ENCODE data around the gene TRAM2. TPM values are rescaled to one million over a fixed set of nuclear protein-coding genes. Genes with fewer than 3 reads are reported as not detected.
A peak's percentile ranks its signal among the peaks of the same experiment; 100 is the strongest.

Gene TRAM2
- total and polyA plus RNA-seq, 8 donors: 22.1 to 38.4 (median 27.4) TPM

- DNase-seq: no peak
- H3K27me3 ChIP-seq: no peaks in the 10 kb centered on the region
- ATAC-seq: peak; percentile 37
- intact Hi-C loops (cut with DNase I): no loop called here
- no peaks in the 10 kb centered on the region for H3K36me3 ChIP-seq
- peak overlapping the region; percentile 9 to 59 for H3K27ac ChIP-seq
- H3K4me3 ChIP-seq: no peak overlapping the region
- no peak for TF ChIP-seq CTCF (IDR thresholded peaks at IDR 0.05)
- no peaks in the 10 kb centered on the region for H3K9me3 ChIP-seq
- H3K4me1 ChIP-seq: peaks cover 18 to 22% of the 10 kb centered on the region in 2 donors
Observed at GRCh38 chr6:52522151-52522626, 54.7 kb downstream of the TRAM2 start.

- no peak for TF ChIP-seq CTCF (IDR thresholded peaks at IDR 0.05)
- intact Hi-C loops (cut with DNase I): no loop called here
Observed at GRCh38 chr6:52519618-52520017, 57.2 kb downstream of the TRAM2 start.

GRCh38 chr6:52518279-52518945 is 58.4 kb downstream of the TRAM2 start:
- TF ChIP-seq CTCF (IDR thresholded peaks at IDR 0.05): no peak
- DNase-seq (no peak), ATAC-seq (no peak)
- no peaks in the 10 kb centered on the region for H3K27me3 ChIP-seq
- H3K4me3 ChIP-seq: no peak overlapping the region
- peaks cover 0 to 25% of the 10 kb centered on the region in 2 donors for H3K36me3 ChIP-seq
- H3K4me1 ChIP-seq: peaks cover 21 to 28% of the 10 kb centered on the region in 2 donors
- intact Hi-C loops (cut with DNase I): no loop called here
- no peaks in the 10 kb centered on the region for H3K9me3 ChIP-seq
- peak overlapping the region; percentile 69 to 87 for H3K27ac ChIP-seq

More at GRCh38 chr6:52519618-52520017, 57.2 kb downstream of the TRAM2 start:
- peaks cover 0 to 18% of the 10 kb centered on the region in 2 donors for H3K36me3 ChIP-seq
- no peak for DNase-seq
- no peak for ATAC-seq
- H3K9me3 ChIP-seq: no peaks in the 10 kb centered on the region
- H3K27me3 ChIP-seq: no peaks in the 10 kb centered on the region
- no peak overlapping the region for H3K27ac ChIP-seq
- peaks cover 21 to 28% of the 10 kb centered on the region in 2 donors for H3K4me1 ChIP-seq
- no peak overlapping the region for H3K4me3 ChIP-seq

- H3K4me1 ChIP-seq: peaks cover 24 to 29% of the 10 kb centered on the region in 2 donors
- H3K36me3 ChIP-seq: peaks cover 0 to 25% of the 10 kb centered on the region in 2 donors
- peak in 2 of 4 donors; percentile 46 to 86 for DNase-seq
- peak; percentile 91 for ATAC-seq
- H3K9me3 ChIP-seq: no peaks in the 10 kb centered on the region
- no peak for TF ChIP-seq CTCF (IDR thresholded peaks at IDR 0.05)
- no peak overlapping the region for H3K4me3 ChIP-seq
- H3K27me3 ChIP-seq: no peaks in the 10 kb centered on the region
- peak overlapping the region; percentile 69 to 87 for H3K27ac ChIP-seq
- intact Hi-C loops (cut with DNase I): no loop called here
Observed at GRCh38 chr6:52517502-52518278, 59.2 kb downstream of the TRAM2 start.

- ATAC-seq (no peak), DNase-seq (no peak)
- Histone ChIP-seq H3K4me3 (no peak overlapping the region), H3K4me1 (peaks cover 27 to 32% of the 10 kb centered on the region in 2 donors), H3K27ac (peak overlapping the region in 1 of 2 donors; percentile 87), H3K36me3 (peaks cover 0 to 25% of the 10 kb centered on the region in 2 donors), H3K27me3 (no peaks in the 10 kb centered on the region), H3K9me3 (no peaks in the 10 kb centered on the region)
- TF ChIP-seq CTCF (IDR thresholded peaks at IDR 0.05): no peak
- intact Hi-C loops (cut with DNase I): no loop called here
Observed at GRCh38 chr6:52516943-52517342, 59.9 kb downstream of the TRAM2 start.

All from left lung (tissue), 10 donors.